Measurements from ENCODE around the gene ZNF76. TPM values are rescaled to one million over a fixed set of nuclear protein-coding genes. Genes with fewer than 3 reads are reported as not detected.

ZNF76 gene
- total and polyA plus RNA-seq, 2 of the 8 experiments (the other 6 are each of a cell fraction or from before 2014, with no cell fraction given) = 17.9 to 23.9 TPM

DNA sequence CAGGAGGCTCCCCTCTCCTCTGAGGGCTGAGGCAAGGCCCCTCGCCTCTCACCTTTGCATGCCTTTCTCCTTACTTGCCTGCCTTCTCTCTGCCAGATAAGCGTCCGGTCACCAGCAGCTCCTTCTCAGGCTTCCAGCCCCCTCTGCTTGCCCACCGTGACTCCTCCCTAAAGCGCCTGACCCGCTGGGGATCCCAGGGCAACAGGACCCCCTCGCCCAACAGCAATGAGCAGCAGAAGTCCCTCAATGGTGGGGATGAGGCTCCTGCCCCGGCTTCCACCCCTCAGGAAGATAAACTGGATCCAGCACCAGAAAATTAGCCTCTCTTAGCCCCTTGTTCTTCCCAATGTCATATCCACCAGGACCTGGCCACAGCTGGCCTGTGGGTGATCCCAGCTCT is 61.6 kb downstream of the ZNF76 start:
- ChIA-PET CTCF (ENCODE audit: partially characterized antibody) (interaction anchor here (1.1 to 21.2 kb wide), 4 partner anchors 19 to 202 kb away, joined by 4 to 358 read pairs (median 10); partner anchors contain the start of gene DEF6), POLR2A (ENCODE audit: partially characterized antibody) (no interaction called here)
- Histone ChIP-seq H4K20me1 (replicated peaks in 1 of 2; ENCODE audit: control insufficient read depth in 1 of 2, insufficient read depth in 2 of 2, low read length in 2 of 2) (no peaks in the 10 kb centered on the region), H3K79me1 (ENCODE audit: low read depth, low read length) (no peaks in the 10 kb centered on the region), H2BK12ac (ENCODE audit: low read depth, low read length) (no peak overlapping the region), H3K9ac (replicated peaks in 1 of 4; ENCODE audit: extremely low read depth in 1 of 4, low read depth in 3 of 4, low read length in 3 of 4) (no peak overlapping the region), H3K23ac (ENCODE audit: insufficient read length) (no peak overlapping the region), H2BK20ac (ENCODE audit: low read length) (no peak overlapping the region), H4K91ac (replicated peaks; ENCODE audit: insufficient read length, low read length) (no peak overlapping the region), H3K4me1 (replicated peaks in 1 of 4; ENCODE audit: control insufficient read depth in 3 of 4, insufficient read depth in 4 of 4, low read length in 3 of 4) (peaks cover 5 to 8% (median 6%) of the 10 kb centered on the region in 4 experiments), H3K4ac (replicated peaks; ENCODE audit: insufficient read length, low read depth, low read length) (no peak overlapping the region), H4K8ac (ENCODE audit: extremely low read depth, insufficient read depth, low read length) (no peak overlapping the region), H3K27ac (ENCODE audit: low read depth, low read length) (no peak overlapping the region), H2AK5ac (ENCODE audit: low read depth, low read length) (no peak overlapping the region), H3K4me3 (ENCODE audit: extremely low read depth in 1 of 4, insufficient read depth in 2 of 4, low read depth in 3 of 4, low read length in 4 of 4) (no peak overlapping the region), H3K9me3 (ENCODE audit: insufficient read depth in 2 of 2, low read depth in 1 of 2, low read length in 1 of 2) (no peaks in the 10 kb centered on the region; a peak in 1 of 4 replicates), H3K18ac (ENCODE audit: extremely low read depth, low read length) (no peak overlapping the region), H2AFZ (ENCODE audit: low read length) (no peak overlapping the region), H3K27me3 (replicated peaks in 1 of 4; ENCODE audit: control insufficient read depth in 3 of 4, extremely low read depth in 1 of 4, insufficient read depth in 3 of 4, low read length in 3 of 4) (peaks cover 3 to 19% (median 14%) of the 10 kb centered on the region in 4 experiments), H2BK5ac (ENCODE audit: low read depth, low read length) (no peak overlapping the region), H3K79me2 (ENCODE audit: control insufficient read depth in 1 of 2, insufficient read depth in 2 of 2, low read length in 2 of 2) (no peaks in the 10 kb centered on the region), H2BK120ac (replicated peaks; ENCODE audit: low read depth, low read length) (no peak overlapping the region), H4K5ac (ENCODE audit: insufficient read length, low read depth, low read length) (no peak overlapping the region), H3K23me2 (ENCODE audit: low read depth, low read length) (peaks cover 10% of the 10 kb centered on the region), H2BK15ac (ENCODE audit: low read length) (no peak overlapping the region), H3K36me3 (ENCODE audit: control insufficient read depth in 2 of 4, insufficient read depth in 4 of 4, low read length in 3 of 4) (no peaks in the 10 kb centered on the region), H3K4me2 (ENCODE audit: insufficient read depth in 1 of 2, low read depth in 2 of 2, low read length in 2 of 2) (no peak overlapping the region), H3K56ac (replicated peaks; ENCODE audit: insufficient read length, low read depth, low read length) (no peak overlapping the region), H3K14ac (ENCODE audit: insufficient read length) (no peak overlapping the region)
- no peak for DNase-seq (ENCODE audit: low read depth in 1 of 2, low spot score in 2 of 2)
- 83% methylated on average over 8 of the region's 8 CpGs; no CpG with 5 or more reads in 1 of the 2 experiments for WGBS, 2 experiments (ENCODE audit: extremely low coverage in 1 of 2, insufficient coverage in 1 of 2, insufficient read length in 1 of 2, insufficient replicate concordance in 2 of 2, low coverage in 1 of 2, low lambda C conversion rate in 2 of 2, missing lambda C conversion rate in 1 of 2)
- TF ChIP-seq SP4 (IDR thresholded peaks at IDR 0.05; ENCODE audit: low read length) = no peak
- TF ChIP-seq POLR2A (IDR thresholded peaks at IDR 0.05; ENCODE audit: control extremely low read depth in 1 of 2, low read depth in 2 of 2, low read length in 2 of 2) = no peak
- TF ChIP-seq TEAD4 (IDR thresholded peaks at IDR 0.05; ENCODE audit: low read depth, low read length) = no peak
- TF ChIP-seq SRF (IDR thresholded peaks at IDR 0.05; ENCODE audit: low read depth, low read length) = no peak
- TF ChIP-seq CREB1 (IDR thresholded peaks at IDR 0.05) = no peak
- no peak for FAIRE-seq
